ENCODE data around the gene GABBR2. TPM values are rescaled to one million over a fixed set of nuclear protein-coding genes. Genes with fewer than 3 reads are reported as not detected.

GABBR2 gene
- total RNA-seq, 1 experiment from 2014 or later: 0.33 TPM

DNA sequence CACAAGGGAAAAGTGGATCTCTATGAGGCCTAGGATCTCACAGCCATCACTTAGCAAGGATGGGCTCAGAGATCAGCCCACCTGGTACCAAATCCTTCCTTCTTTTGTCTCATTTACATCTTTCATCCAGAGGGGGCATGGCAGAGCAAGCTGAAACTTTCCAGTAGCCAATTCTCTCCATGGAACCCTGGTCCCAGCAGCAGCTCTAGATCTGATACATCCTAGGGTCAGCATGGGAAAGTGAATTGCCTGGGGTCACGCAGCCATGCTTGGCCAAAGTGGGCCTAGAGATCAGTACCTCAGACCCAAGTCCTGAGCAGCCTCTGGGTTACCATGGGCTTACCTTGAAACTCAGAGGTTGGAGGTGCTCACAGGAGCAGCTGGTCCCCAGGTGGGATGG, 170.5 kb downstream of the GABBR2 start:
- TF ChIP-seq, protein P1, sequence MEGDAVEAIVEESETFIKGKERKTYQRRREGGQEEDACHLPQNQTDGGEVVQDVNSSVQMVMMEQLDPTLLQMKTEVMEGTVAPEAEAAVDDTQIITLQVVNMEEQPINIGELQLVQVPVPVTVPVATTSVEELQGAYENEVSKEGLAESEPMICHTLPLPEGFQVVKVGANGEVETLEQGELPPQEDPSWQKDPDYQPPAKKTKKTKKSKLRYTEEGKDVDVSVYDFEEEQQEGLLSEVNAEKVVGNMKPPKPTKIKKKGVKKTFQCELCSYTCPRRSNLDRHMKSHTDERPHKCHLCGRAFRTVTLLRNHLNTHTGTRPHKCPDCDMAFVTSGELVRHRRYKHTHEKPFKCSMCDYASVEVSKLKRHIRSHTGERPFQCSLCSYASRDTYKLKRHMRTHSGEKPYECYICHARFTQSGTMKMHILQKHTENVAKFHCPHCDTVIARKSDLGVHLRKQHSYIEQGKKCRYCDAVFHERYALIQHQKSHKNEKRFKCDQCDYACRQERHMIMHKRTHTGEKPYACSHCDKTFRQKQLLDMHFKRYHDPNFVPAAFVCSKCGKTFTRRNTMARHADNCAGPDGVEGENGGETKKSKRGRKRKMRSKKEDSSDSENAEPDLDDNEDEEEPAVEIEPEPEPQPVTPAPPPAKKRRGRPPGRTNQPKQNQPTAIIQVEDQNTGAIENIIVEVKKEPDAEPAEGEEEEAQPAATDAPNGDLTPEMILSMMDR (IDR thresholded peaks at IDR 0.05; ENCODE audit: unreplicated experiment): no peak
- intact Hi-C loops (cut with micrococcal nuclease; ENCODE audit: unreplicated experiment): no loop called here
- CTCF ChIA-PET: no interaction called here

DNA sequence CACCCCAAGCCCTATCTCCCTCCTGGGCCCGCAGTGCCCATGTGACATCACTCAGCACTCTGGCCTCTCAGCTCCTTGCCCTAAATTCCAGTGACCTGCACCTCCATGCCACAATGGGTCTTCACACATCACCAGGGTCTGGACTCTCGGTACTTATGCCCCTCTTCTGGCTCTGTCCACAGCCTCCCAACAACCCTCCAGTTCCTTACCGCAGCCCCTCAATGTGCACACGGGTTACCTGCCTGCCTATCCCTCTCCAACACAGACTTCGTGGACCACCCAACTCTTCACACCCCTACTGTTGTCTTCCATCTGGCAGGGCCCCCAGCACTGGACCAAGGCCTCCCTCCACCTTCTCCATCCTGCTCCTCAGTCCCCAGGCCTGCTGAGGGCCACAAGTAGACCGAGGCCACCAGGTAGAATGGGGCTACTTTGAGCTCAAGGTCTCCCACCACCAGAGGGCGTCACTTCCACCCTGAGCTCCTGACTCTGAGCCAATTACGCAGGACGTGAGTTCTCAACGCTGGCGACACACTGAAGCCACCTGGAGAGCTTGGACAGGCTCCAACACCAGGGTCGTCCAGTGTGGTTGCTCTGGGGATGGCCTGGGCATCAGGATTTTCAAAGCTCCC, 172.1 kb downstream of the GABBR2 start:
- Mint-ChIP-seq H3K4me1 (ENCODE audit: low read depth, unreplicated experiment) (no peaks in the 10 kb centered on the region), H3K4me3 (ENCODE audit: low read depth, unreplicated experiment) (no peak overlapping the region), H3K27me3 (ENCODE audit: unreplicated experiment) (peaks cover 49% of the 10 kb centered on the region), H3K36me3 (ENCODE audit: insufficient read depth, unreplicated experiment) (no peaks in the 10 kb centered on the region), H3K27ac (ENCODE audit: unreplicated experiment) (no peak overlapping the region), H3K9me3 (ENCODE audit: low read depth, unreplicated experiment) (no peaks in the 10 kb centered on the region)
- CTCF ChIA-PET: interaction anchor here (0.6 kb wide), 1 partner anchor 147 kb away, joined by 3 read pairs; no protein-coding TSS in a partner anchor
- DNase-seq: no peak
- intact Hi-C loops (cut with micrococcal nuclease; ENCODE audit: unreplicated experiment): no loop called here
- TF ChIP-seq, protein P1 (IDR thresholded peaks at IDR 0.05; ENCODE audit: unreplicated experiment): no peak
- no TSS peak for BruUV-seq (replicated peaks)

More for the DNA sequence above, 170.5 kb downstream of the GABBR2 start:
- no peaks in the 10 kb centered on the region for H3K9me3 Mint-ChIP-seq (ENCODE audit: low read depth, unreplicated experiment)
- no TSS peak for BruUV-seq (replicated peaks)
- no peak for DNase-seq
- H3K36me3 Mint-ChIP-seq (ENCODE audit: insufficient read depth, unreplicated experiment): no peaks in the 10 kb centered on the region
- no peak overlapping the region for H3K4me3 Mint-ChIP-seq (ENCODE audit: low read depth, unreplicated experiment)
- peaks cover 48% of the 10 kb centered on the region for H3K27me3 Mint-ChIP-seq (ENCODE audit: unreplicated experiment)
- no peak overlapping the region for H3K27ac Mint-ChIP-seq (ENCODE audit: unreplicated experiment)
- no peaks in the 10 kb centered on the region for H3K4me1 Mint-ChIP-seq (ENCODE audit: low read depth, unreplicated experiment)

DNA sequence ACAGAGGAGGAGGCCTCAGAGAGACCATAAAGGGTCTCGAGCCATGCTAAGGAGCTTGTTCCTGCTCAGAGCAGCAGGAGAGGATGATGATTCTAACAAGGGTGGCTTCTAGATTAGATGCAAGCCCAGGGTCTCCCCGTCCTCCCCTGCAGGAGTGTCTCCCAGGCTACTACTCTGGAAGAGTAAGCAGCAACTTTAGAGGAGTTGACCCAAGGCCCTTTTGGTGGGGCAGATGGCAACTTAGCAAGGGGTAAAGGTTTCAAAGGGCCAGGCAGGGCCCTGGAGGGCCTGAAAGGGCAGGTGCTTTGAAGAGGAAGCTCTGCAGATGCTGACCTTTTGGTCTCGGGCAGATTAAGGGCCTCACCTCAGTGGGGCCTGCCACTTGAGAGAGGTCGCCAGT, 174.9 kb downstream of the GABBR2 start:
- Mint-ChIP-seq H3K27ac (ENCODE audit: unreplicated experiment) (no peak overlapping the region), H3K27me3 (ENCODE audit: unreplicated experiment) (peaks cover 55% of the 10 kb centered on the region), H3K36me3 (ENCODE audit: insufficient read depth, unreplicated experiment) (no peaks in the 10 kb centered on the region), H3K4me3 (ENCODE audit: low read depth, unreplicated experiment) (no peak overlapping the region), H3K4me1 (ENCODE audit: low read depth, unreplicated experiment) (no peaks in the 10 kb centered on the region), H3K9me3 (ENCODE audit: low read depth, unreplicated experiment) (no peaks in the 10 kb centered on the region)
- no peak for DNase-seq
- intact Hi-C loops (cut with micrococcal nuclease; ENCODE audit: unreplicated experiment): no loop called here
- BruUV-seq (replicated peaks): no TSS peak
- CTCF ChIA-PET: no interaction called here
- TF ChIP-seq, protein P1 (IDR thresholded peaks at IDR 0.05; ENCODE audit: unreplicated experiment): no peak

DNA sequence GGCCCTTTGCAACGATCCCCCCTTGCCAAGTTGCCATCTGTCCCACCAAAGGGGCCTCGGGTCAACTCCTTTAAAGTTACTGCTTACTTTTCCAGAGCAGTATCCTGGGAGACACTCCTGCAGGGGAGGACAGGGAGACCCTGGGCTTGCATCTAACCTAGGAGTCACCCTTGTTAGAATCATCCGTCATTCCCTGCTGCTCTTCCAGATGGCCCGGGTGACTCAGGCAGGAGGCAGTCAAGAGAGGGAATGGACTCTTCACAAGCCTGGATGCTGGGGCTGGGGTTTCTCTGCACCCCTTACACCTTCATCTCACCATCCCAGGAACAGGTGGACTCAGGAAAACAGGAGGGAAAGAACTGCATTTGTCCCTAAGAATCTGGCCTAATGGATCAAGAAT, 175.6 kb downstream of the GABBR2 start:
- Mint-ChIP-seq H3K9me3 (ENCODE audit: low read depth, unreplicated experiment) (no peaks in the 10 kb centered on the region), H3K36me3 (ENCODE audit: insufficient read depth, unreplicated experiment) (no peaks in the 10 kb centered on the region), H3K4me3 (ENCODE audit: low read depth, unreplicated experiment) (no peak overlapping the region), H3K27ac (ENCODE audit: unreplicated experiment) (no peak overlapping the region), H3K4me1 (ENCODE audit: low read depth, unreplicated experiment) (no peaks in the 10 kb centered on the region), H3K27me3 (ENCODE audit: unreplicated experiment) (peaks cover 53% of the 10 kb centered on the region)
- TF ChIP-seq, protein P1 (IDR thresholded peaks at IDR 0.05; ENCODE audit: unreplicated experiment): no peak
- CTCF ChIA-PET: no interaction called here
- intact Hi-C loops (cut with micrococcal nuclease; ENCODE audit: unreplicated experiment): no loop called here
- no peak for DNase-seq
- no TSS peak for BruUV-seq (replicated peaks)
